ENCODE measurements around the gene CPSF2. TPM values are rescaled to one million over a fixed set of nuclear protein-coding genes. Genes with fewer than 3 reads are reported as not detected.

CPSF2 gene
- total RNA-seq, 1 experiment from 2014 or later: 80.3 TPM

DNA sequence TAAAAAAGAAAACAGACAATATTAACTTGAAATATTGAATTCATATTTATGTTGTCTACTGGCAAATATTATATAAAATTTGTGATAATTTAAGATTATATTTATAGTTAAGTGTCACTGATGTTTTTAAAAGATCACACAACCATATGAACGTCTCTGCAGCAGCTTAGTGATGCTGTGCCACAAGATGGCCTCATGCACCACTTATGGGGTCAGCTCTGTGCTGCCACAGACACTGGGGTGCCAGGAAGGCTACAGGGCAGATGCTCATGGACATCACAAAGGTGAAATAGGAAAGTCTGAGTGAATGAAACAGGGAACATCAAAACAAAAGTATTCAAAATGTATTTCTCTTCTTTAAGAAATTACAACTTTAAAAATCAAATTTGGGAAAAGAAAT lies 28.4 kb upstream of the CPSF2 start:
- CTCF ChIA-PET: interaction anchor here (0.8 kb wide), 1 partner anchor 13 kb away, joined by 3 read pairs; the partner anchor contains the start of gene ATXN3
- DNase-seq: peak in 1 of 2 experiments; percentile 13

DNA sequence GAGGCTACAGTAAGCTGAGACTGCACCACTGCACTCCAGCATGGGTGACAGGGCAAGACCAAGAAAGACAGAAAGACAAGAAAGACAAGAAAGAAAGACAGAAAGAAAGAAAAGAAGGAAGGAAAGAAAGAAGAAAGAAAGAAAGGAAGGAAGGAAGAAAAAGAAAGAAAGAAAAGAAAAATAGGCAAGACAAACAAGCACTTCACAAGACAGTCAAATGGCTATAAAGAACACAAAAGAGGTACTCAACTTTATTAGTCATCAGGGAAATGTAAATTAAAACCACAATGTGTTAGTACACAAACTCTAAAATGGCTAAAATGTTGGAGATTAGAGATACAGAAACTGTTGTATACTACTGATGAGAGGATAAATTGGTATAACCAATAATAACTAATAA lies 22.0 kb upstream of the CPSF2 start:
- H3K27me3 Mint-ChIP-seq (ENCODE audit: insufficient read depth, unreplicated experiment): no peaks in the 10 kb centered on the region
- no peaks in the 10 kb centered on the region for H3K9me3 ChIP-seq
- no peak for DNase-seq
- H3K36me3 Mint-ChIP-seq (ENCODE audit: insufficient read depth, unreplicated experiment): peaks cover 1% of the 10 kb centered on the region
- H3K4me1 ChIP-seq: peaks cover 9% of the 10 kb centered on the region
- no peak overlapping the region for H3K4me3 ChIP-seq (ENCODE audit: low read depth, low read length)
- TF ChIP-seq, protein P1, sequence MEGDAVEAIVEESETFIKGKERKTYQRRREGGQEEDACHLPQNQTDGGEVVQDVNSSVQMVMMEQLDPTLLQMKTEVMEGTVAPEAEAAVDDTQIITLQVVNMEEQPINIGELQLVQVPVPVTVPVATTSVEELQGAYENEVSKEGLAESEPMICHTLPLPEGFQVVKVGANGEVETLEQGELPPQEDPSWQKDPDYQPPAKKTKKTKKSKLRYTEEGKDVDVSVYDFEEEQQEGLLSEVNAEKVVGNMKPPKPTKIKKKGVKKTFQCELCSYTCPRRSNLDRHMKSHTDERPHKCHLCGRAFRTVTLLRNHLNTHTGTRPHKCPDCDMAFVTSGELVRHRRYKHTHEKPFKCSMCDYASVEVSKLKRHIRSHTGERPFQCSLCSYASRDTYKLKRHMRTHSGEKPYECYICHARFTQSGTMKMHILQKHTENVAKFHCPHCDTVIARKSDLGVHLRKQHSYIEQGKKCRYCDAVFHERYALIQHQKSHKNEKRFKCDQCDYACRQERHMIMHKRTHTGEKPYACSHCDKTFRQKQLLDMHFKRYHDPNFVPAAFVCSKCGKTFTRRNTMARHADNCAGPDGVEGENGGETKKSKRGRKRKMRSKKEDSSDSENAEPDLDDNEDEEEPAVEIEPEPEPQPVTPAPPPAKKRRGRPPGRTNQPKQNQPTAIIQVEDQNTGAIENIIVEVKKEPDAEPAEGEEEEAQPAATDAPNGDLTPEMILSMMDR (IDR thresholded peaks at IDR 0.05; ENCODE audit: insufficient read depth in 1 of 2, low read depth in 1 of 2, low read length in 1 of 2, severe bottlenecking in 1 of 2, unreplicated experiment in 1 of 2): no peak
- CTCF ChIA-PET: no interaction called here
- intact Hi-C loops (cut with micrococcal nuclease; ENCODE audit: unreplicated experiment): no loop called here
- H3K27me3 ChIP-seq (replicated peaks; ENCODE audit: control insufficient read depth, insufficient read depth, low read length): no peaks in the 10 kb centered on the region
- BruUV-seq (replicated peaks): no TSS peak
- no peak overlapping the region for H3K4me3 Mint-ChIP-seq (ENCODE audit: unreplicated experiment)
- H3K9me3 Mint-ChIP-seq (ENCODE audit: unreplicated experiment): no peaks in the 10 kb centered on the region
- POLR2A ChIA-PET: no interaction called here
- peaks cover 7% of the 10 kb centered on the region for H3K4me1 Mint-ChIP-seq (ENCODE audit: low read depth, unreplicated experiment)
- no peaks in the 10 kb centered on the region for H3K36me3 ChIP-seq (ENCODE audit: control insufficient read depth, insufficient read depth, low read length)
- no peak overlapping the region for H3K27ac Mint-ChIP-seq (ENCODE audit: unreplicated experiment)

More for the DNA sequence above, 28.4 kb upstream of the CPSF2 start:
- peaks cover 5% of the 10 kb centered on the region for H3K36me3 Mint-ChIP-seq (ENCODE audit: insufficient read depth, unreplicated experiment)
- H3K27me3 ChIP-seq (replicated peaks; ENCODE audit: control insufficient read depth, insufficient read depth, low read length): no peaks in the 10 kb centered on the region
- no peaks in the 10 kb centered on the region for H3K27me3 Mint-ChIP-seq (ENCODE audit: insufficient read depth, unreplicated experiment)
- H3K4me1 Mint-ChIP-seq (ENCODE audit: low read depth, unreplicated experiment): no peaks in the 10 kb centered on the region
- TF ChIP-seq, protein P1 (IDR thresholded peaks at IDR 0.05; ENCODE audit: insufficient read depth in 1 of 2, low read depth in 1 of 2, low read length in 1 of 2, severe bottlenecking in 1 of 2, unreplicated experiment in 1 of 2): peak in 1 of 2 experiments; percentile 17
- H3K4me3 Mint-ChIP-seq (ENCODE audit: unreplicated experiment): no peak overlapping the region
- H3K4me3 ChIP-seq (ENCODE audit: low read depth, low read length): no peak overlapping the region
- BruUV-seq (replicated peaks): no TSS peak
- no peak overlapping the region for H3K27ac Mint-ChIP-seq (ENCODE audit: unreplicated experiment)
- intact Hi-C loops (cut with micrococcal nuclease; ENCODE audit: unreplicated experiment): no loop called here
- no peaks in the 10 kb centered on the region for H3K4me1 ChIP-seq
- H3K36me3 ChIP-seq (ENCODE audit: control insufficient read depth, insufficient read depth, low read length): no peaks in the 10 kb centered on the region
- H3K9me3 Mint-ChIP-seq (ENCODE audit: unreplicated experiment): no peaks in the 10 kb centered on the region
- H3K9me3 ChIP-seq: no peaks in the 10 kb centered on the region
- POLR2A ChIA-PET: no interaction called here

DNA sequence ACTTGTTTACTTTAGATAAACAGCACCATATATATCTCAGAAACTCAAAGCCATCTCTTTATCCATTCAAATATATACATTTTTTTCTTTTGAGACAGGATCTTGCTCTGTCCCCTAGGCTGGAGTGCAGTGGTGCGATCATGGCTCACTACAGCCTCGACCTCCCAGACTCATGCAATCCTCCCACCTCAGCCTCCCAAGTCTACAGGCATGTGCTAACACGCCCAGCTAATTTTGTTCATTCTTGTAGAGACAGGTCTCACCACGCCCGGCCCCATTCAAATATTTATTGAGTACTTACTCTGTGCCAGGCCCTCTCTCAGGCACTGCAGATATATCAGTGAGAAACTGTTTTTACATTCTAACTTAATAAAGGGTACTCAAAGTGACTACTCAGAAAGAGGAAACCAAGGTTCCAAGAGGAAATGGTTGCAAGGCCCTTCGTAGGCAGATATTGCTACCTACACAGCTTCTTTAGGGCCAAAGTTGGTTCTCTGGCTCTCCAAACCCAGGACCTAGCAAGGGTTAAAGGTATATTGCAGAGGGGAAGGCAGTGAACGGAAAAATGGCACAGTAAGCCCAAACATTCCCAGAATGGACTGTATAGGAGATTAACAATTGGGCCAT lies 18.3 kb upstream of the CPSF2 start:
- Mint-ChIP-seq H3K4me3 (ENCODE audit: unreplicated experiment) (no peak overlapping the region), H3K9me3 (ENCODE audit: unreplicated experiment) (no peaks in the 10 kb centered on the region), H3K27me3 (ENCODE audit: insufficient read depth, unreplicated experiment) (no peaks in the 10 kb centered on the region), H3K4me1 (ENCODE audit: low read depth, unreplicated experiment) (peaks cover 7% of the 10 kb centered on the region), H3K27ac (ENCODE audit: unreplicated experiment) (no peak overlapping the region), H3K36me3 (ENCODE audit: insufficient read depth, unreplicated experiment) (no peaks in the 10 kb centered on the region)
- H3K4me1 ChIP-seq: peaks cover 9% of the 10 kb centered on the region
- TF ChIP-seq, protein P1 (IDR thresholded peaks at IDR 0.05; ENCODE audit: insufficient read depth in 1 of 2, low read depth in 1 of 2, low read length in 1 of 2, severe bottlenecking in 1 of 2, unreplicated experiment in 1 of 2): no peak
- intact Hi-C loops (cut with micrococcal nuclease; ENCODE audit: unreplicated experiment): no loop called here
- H3K27me3 ChIP-seq (replicated peaks; ENCODE audit: control insufficient read depth, insufficient read depth, low read length): no peaks in the 10 kb centered on the region
- ChIA-PET POLR2A (no interaction called here), CTCF (interaction anchor here (1.8 kb wide), 1 partner anchor 18 kb away, joined by 5 read pairs; the partner anchor contains the start of genes CPSF2 and NDUFB1)
- no TSS peak for BruUV-seq (replicated peaks)
- H3K9me3 ChIP-seq: no peaks in the 10 kb centered on the region
- no peak for DNase-seq
- H3K4me3 ChIP-seq (ENCODE audit: low read depth, low read length): no peak overlapping the region
- H3K36me3 ChIP-seq (ENCODE audit: control insufficient read depth, insufficient read depth, low read length): no peaks in the 10 kb centered on the region
